Mesothelial cell of epicardium (in vitro differentiated cells): ENCODE data around the gene TIMM13. TPM values are rescaled to one million over a fixed set of nuclear protein-coding genes. Genes with fewer than 3 reads are reported as not detected.
"Not testable (repeated sequence)": the region's sequence is repeated elsewhere in the genome, so short reads cannot be mapped to it uniquely, and the experiment has no call there.

ENCODE experiments used
- DNase-seq, 2 experiments: peaks; one replicate each; pipeline ENCODE4 v3.0.0; 2021; ENCODE audit warnings: low spot score in 2 of 2; ENCODE audit not compliant: unreplicated experiment in 2 of 2
- H3K27ac Mint-ChIP-seq: 2 replicates; pipeline ENCODE4 v1.8.0; 2021; ENCODE audit warnings: mixed read lengths
- H3K27me3 Mint-ChIP-seq: 2 replicates; pipeline ENCODE4 v1.8.0; 2021; ENCODE audit warnings: low read depth, mixed read lengths
- H3K36me3 Mint-ChIP-seq: 2 replicates; pipeline ENCODE4 v1.8.0; 2021; ENCODE audit warnings: mixed read lengths
- H3K4me1 Mint-ChIP-seq: 2 replicates; pipeline ENCODE4 v1.8.0; 2021; ENCODE audit warnings: mixed read lengths
- H3K4me3 Mint-ChIP-seq: 2 replicates; pipeline ENCODE4 v1.8.0; 2021; ENCODE audit warnings: mild to moderate bottlenecking, moderate library complexity, mixed read lengths
- H3K9me3 Mint-ChIP-seq: 2 replicates; pipeline ENCODE4 v1.8.0; 2021; ENCODE audit warnings: mixed read lengths
- total RNA-seq: library from RNA; stranded (reverse); gene quantifications from 3 replicates; pipeline ENCODE4 v1.2.1, GENCODE V29; 2021
- TF ChIP-seq, protein P1 (sequence below): fragments of 200-600 bp; sonication (generic); IDR thresholded peaks from one replicate; pipeline ENCODE4 v1.5.0; 2021; ENCODE audit warnings: antibody characterized with exemption; ENCODE audit not compliant: unreplicated experiment

Gene TIMM13
- total RNA-seq, 1 donor from 2014 or later: 102 TPM

DNA sequence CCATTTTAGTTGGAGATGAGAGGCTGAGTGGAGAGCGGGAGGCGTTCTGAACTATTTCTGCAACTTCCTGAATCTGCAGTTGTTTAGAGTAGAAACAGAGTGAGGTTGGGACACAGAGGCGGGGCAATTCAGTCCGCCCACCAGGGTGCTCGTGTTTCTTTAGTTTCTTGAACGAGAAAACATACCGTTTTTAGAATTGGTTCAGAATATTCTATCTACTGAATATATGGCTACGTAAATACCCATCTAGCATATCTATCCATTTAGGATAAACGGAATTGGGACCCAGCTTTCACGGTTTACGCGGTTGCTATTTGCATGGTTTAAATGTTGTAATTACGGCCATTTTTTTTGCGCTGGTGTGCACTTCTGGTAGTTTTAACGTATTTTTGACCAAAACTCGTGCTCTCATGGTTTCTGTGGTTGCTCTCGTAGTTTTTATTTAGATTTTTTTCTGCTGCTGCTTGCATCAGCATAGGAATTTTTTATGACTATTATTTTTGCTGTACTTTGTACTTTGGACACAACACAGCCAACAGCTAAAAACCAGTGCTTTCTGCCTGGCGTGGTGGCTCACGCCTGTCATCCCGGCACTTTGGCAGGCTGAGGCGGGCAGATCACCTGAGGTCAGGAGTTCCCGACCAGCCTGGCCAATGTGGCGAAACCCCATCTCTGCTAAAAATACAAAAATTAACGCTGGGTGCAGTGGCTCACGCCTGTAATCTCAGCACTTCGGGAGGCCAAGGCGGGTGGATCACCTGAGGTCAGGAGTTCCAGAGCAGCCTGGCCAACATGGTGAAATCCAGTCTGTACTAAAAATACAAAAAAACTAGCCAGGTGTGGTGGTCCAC lies 32.7 kb downstream of the TIMM13 start:
- TF ChIP-seq, protein P1, sequence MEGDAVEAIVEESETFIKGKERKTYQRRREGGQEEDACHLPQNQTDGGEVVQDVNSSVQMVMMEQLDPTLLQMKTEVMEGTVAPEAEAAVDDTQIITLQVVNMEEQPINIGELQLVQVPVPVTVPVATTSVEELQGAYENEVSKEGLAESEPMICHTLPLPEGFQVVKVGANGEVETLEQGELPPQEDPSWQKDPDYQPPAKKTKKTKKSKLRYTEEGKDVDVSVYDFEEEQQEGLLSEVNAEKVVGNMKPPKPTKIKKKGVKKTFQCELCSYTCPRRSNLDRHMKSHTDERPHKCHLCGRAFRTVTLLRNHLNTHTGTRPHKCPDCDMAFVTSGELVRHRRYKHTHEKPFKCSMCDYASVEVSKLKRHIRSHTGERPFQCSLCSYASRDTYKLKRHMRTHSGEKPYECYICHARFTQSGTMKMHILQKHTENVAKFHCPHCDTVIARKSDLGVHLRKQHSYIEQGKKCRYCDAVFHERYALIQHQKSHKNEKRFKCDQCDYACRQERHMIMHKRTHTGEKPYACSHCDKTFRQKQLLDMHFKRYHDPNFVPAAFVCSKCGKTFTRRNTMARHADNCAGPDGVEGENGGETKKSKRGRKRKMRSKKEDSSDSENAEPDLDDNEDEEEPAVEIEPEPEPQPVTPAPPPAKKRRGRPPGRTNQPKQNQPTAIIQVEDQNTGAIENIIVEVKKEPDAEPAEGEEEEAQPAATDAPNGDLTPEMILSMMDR: no peak
- DNase-seq: no peak
- Mint-ChIP-seq H3K4me3 (no peak overlapping the region), H3K27me3 (peaks cover 2% of the 10 kb centered on the region), H3K27ac (no peak overlapping the region), H3K36me3 (no peaks in the 10 kb centered on the region), H3K9me3 (no peaks in the 10 kb centered on the region), H3K4me1 (no peaks in the 10 kb centered on the region)

DNA sequence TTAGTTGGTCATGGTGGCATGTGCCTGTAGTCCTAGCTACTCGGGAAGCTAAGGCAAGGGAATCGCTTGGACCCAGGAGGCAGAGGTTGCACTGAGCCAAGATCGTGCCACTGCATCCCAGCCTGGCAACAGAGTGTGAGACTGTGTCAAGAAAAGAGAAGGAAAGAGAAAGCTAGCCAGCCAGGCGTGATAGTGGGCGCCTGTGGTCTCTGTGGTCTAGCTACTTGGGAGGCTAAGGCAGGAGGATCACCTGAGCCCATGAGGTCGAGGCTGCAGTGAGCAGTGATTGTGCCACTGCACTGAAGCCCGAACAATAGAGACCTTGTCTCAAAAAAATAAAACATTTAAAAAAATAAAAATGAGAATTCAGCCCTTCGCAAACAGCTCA lies 33.3 kb downstream of the TIMM13 start:
- Mint-ChIP-seq H3K36me3 (no peaks in the 10 kb centered on the region), H3K27ac (no peak overlapping the region), H3K27me3 (peaks cover 2% of the 10 kb centered on the region)

DNA sequence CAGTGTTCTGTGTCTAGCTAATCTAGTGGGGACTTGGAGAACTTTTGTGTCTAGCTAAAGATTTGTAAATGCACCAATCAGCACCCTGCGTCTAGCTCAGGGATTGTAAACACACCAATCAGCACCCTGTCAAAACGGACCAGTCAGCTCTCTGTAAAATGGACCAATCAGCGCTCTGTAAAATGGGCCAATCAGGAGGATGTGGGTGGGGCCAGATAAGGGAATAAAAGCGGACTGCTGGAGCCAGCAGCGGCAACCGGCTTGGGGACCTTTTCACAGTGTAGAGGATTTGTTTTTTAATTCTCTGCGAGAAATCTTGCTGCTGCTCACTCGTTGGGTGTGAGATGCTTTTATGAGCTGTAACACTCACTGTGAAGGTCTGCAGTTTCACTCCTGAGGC lies 34.5 kb downstream of the TIMM13 start:
- DNase-seq, H3K36me3 Mint-ChIP-seq, H3K9me3 Mint-ChIP-seq, H3K4me1 Mint-ChIP-seq, H3K27ac Mint-ChIP-seq, H3K4me3 Mint-ChIP-seq, H3K27me3 Mint-ChIP-seq: not testable (repeated sequence)

More for the DNA sequence above, 33.3 kb downstream of the TIMM13 start:
- no peaks in the 10 kb centered on the region for H3K9me3 Mint-ChIP-seq
- no peaks in the 10 kb centered on the region for H3K4me1 Mint-ChIP-seq
- no peak overlapping the region for H3K4me3 Mint-ChIP-seq
- TF ChIP-seq, protein P1: no peak
- no peak for DNase-seq

DNA sequence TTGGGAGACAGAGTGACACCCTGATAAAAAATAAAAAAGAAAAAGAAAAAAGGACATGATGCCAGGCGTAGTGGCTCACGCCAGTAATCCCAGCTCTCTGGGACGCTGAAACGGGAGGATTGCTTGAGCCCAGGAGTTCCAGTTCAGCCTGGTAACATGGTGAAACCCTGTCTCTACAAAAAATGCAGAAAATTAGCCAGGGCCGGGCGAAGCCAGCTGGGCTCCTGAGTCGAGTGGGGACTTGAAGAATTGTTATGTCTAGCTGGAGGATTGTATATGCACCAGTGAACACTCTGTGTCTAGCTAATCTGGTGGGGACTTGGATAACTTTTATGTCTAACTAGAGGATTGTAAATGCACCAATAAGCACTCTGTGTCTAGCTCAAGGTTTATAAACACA lies 35.0 kb downstream of the TIMM13 start:
- TF ChIP-seq, protein P1: no peak
- Mint-ChIP-seq H3K27me3 (peaks cover 4% of the 10 kb centered on the region), H3K9me3 (no peaks in the 10 kb centered on the region), H3K4me1 (peaks cover 2% of the 10 kb centered on the region), H3K27ac (no peak overlapping the region), H3K36me3 (no peaks in the 10 kb centered on the region), H3K4me3 (no peak overlapping the region)
- no peak for DNase-seq

DNA sequence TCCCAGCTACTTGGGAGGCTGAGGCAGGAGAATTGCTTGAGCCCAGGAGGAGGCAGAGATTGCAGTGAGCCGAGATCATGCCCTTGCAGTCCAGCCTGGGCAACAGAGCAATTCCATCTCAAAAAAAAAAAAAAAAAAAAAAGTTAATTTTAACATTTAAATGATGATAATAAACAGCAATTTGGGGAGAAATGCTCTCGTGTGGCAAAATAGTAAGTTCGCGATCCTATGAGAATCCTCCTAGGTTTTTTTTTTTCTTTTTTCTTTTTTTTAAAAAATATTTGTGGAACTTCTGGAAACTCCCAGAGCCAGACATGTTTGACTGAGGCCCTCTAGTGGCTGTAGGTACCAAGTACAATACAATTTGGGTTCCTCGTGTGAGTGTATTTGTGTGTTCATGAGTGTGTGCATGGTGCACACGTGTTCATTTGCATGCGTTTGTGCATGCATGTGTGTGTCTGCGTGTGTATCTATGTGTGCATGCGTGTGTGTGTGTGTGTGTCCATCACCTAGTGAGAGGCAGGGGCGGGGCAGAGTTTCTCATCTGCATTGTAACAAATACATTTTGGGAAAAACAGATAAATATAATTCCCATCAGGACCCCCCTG lies 36.2 kb downstream of the TIMM13 start:
- TF ChIP-seq, protein P1: peak; percentile 92
- Mint-ChIP-seq H3K27me3 (peaks cover 4% of the 10 kb centered on the region), H3K4me1 (peaks cover 2% of the 10 kb centered on the region), H3K4me3 (no peak overlapping the region), H3K9me3 (no peaks in the 10 kb centered on the region), H3K27ac (no peak overlapping the region), H3K36me3 (no peaks in the 10 kb centered on the region)
- no peak for DNase-seq

DNA sequence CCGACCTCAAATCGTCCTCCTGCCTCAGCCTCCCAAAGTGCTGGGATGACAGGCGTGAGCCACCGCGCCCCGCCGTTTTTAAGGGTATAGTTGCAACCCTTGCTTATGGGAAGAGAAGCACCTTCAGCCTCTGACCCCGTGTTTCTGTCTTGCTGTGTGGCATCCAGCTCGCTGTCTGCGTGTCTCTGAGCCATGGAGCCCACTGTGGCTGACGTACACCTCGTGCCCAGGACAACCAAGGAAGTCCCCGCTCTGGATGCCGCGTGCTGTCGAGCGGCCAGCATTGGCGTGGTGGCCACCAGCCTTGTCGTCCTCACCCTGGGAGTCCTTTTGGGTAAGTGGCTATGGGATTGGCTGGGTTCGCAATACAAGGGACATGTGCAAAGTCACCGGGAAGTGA lies 37.8 kb downstream of the TIMM13 start:
- Mint-ChIP-seq H3K27me3 (peaks cover 4% of the 10 kb centered on the region), H3K4me3 (no peak overlapping the region), H3K27ac (no peak overlapping the region), H3K9me3 (no peaks in the 10 kb centered on the region), H3K36me3 (no peaks in the 10 kb centered on the region), H3K4me1 (peaks cover 5% of the 10 kb centered on the region)
- DNase-seq: no peak
- TF ChIP-seq, protein P1: no peak
